PFSK-1 (cell line): ENCODE results near the gene FEV.

Experiments
- FOXP2 ChIP-seq: optimal IDR thresholded peaks from 2 replicates; pipeline ENCODE3; 2011; ENCODE audit warnings: borderline replicate concordance, control low read depth, inconsistent platforms; ENCODE audit not compliant: insufficient read depth; ENCODE audit errors: extremely low read length, extremely low read depth
- POLR2AphosphoS5 ChIP-seq: IDR thresholded peaks from 2 replicates; pipeline ENCODE4 v1.6.1; 2012; ENCODE audit warnings: low read depth, mild to moderate bottlenecking, control low read depth, low read length, moderate library complexity
- REST ChIP-seq, 2 experiments: IDR thresholded peaks; 2 replicates each; pipeline versions ENCODE4 v1.6.1 to v1.8.0; 2011 to 2012; ENCODE audit warnings: low read depth in 2 of 2, low read length in 2 of 2, control low read depth in 1 of 2, inconsistent platforms in 1 of 2, mild to moderate bottlenecking in 1 of 2, moderate library complexity in 1 of 2; ENCODE audit not compliant: insufficient read depth in 1 of 2
- SIN3A ChIP-seq: IDR thresholded peaks from 2 replicates; pipeline ENCODE4 v1.6.1; 2012; ENCODE audit warnings: mild to moderate bottlenecking, low read length, moderate library complexity, borderline replicate concordance; ENCODE audit not compliant: insufficient read depth
- TAF1 ChIP-seq: IDR thresholded peaks from 2 replicates; pipeline ENCODE4 v1.6.1; 2012; ENCODE audit warnings: low read length, control low read depth, borderline replicate concordance; ENCODE audit not compliant: insufficient read depth

The FEV gene

GRCh38 chr2:218995561-218995960, 10.6 kb upstream of the FEV start:
- TF ChIP-seq REST (IDR thresholded peaks at IDR 0.05; ENCODE audit: insufficient read depth in 1 of 2, low read depth in 2 of 2, low read length in 2 of 2) (no peak), SIN3A (no peak), FOXP2 (no peak), TAF1 (no peak), POLR2AphosphoS5 (no peak)

- TF ChIP-seq FOXP2 (no peak), SIN3A (no peak), REST (IDR thresholded peaks at IDR 0.05; ENCODE audit: insufficient read depth in 1 of 2, low read depth in 2 of 2, low read length in 2 of 2) (no peak), TAF1 (no peak), POLR2AphosphoS5 (no peak)
Measured at GRCh38 chr2:218993345-218994315, 8.6 kb upstream of the FEV start, which contains the start of gene CRYBA2. Gene CRYBA2 (minus strand): TSS chr2:218993422. CDS start chr2:218993176, 246 bp downstream.

GRCh38 chr2:218992703-218993344, 7.8 kb upstream of the FEV start:
- TF ChIP-seq SIN3A, result no peak
- TF ChIP-seq TAF1, result no peak
- TF ChIP-seq REST (IDR thresholded peaks at IDR 0.05; ENCODE audit: insufficient read depth in 1 of 2, low read depth in 2 of 2, low read length in 2 of 2), result no peak
- TF ChIP-seq POLR2AphosphoS5, result no peak
- no peak for TF ChIP-seq FOXP2

GRCh38 chr2:218992196-218992595, 7.2 kb upstream of the FEV start:
- TF ChIP-seq REST (IDR thresholded peaks at IDR 0.05; ENCODE audit: insufficient read depth in 1 of 2, low read depth in 2 of 2, low read length in 2 of 2) (no peak), SIN3A (no peak), TAF1 (no peak), POLR2AphosphoS5 (no peak), FOXP2 (no peak)
